22Rv1 (cell line): ENCODE results near the gene N4BP2L2.

ENCODE experiments used
- H3K27ac ChIP-seq: fragments of 450-650 bp; 2 replicates; pipeline ENCODE4 v1.5.1; 2017
- CTCF ChIP-seq: fragments of 450-650 bp; IDR thresholded peaks from 2 replicates; pipeline ENCODE4 v1.5.1; 2017; ENCODE audit warnings: mild to moderate bottlenecking
- ZFX ChIP-seq: fragments of 450-650 bp; IDR thresholded peaks from 2 replicates; pipeline ENCODE4 v1.6.1; 2017; ENCODE audit warnings: antibody characterized with exemption, borderline replicate concordance

N4BP2L2 gene

GRCh38 chr13:32471187-32471922 lies 67.2 kb downstream of the N4BP2L2 start:
- H3K27ac ChIP-seq, result no peak overlapping the region
- TF ChIP-seq CTCF (no peak), ZFX (no peak)

GRCh38 chr13:32468502-32469142 lies 70.0 kb downstream of the N4BP2L2 start:
- no peak overlapping the region for H3K27ac ChIP-seq

GRCh38 chr13:32456591-32456990 lies 82.0 kb downstream of the N4BP2L2 start:
- H3K27ac ChIP-seq, result no peak overlapping the region
- TF ChIP-seq ZFX (no peak), CTCF (no peak)

More at GRCh38 chr13:32468502-32469142, 70.0 kb downstream of the N4BP2L2 start:
- TF ChIP-seq CTCF (no peak), ZFX (no peak)

GRCh38 chr13:32455594-32455903 lies 83.0 kb downstream of the N4BP2L2 start:
- TF ChIP-seq ZFX, result no peak
- TF ChIP-seq CTCF, result no peak
- no peak overlapping the region for H3K27ac ChIP-seq

DNA sequence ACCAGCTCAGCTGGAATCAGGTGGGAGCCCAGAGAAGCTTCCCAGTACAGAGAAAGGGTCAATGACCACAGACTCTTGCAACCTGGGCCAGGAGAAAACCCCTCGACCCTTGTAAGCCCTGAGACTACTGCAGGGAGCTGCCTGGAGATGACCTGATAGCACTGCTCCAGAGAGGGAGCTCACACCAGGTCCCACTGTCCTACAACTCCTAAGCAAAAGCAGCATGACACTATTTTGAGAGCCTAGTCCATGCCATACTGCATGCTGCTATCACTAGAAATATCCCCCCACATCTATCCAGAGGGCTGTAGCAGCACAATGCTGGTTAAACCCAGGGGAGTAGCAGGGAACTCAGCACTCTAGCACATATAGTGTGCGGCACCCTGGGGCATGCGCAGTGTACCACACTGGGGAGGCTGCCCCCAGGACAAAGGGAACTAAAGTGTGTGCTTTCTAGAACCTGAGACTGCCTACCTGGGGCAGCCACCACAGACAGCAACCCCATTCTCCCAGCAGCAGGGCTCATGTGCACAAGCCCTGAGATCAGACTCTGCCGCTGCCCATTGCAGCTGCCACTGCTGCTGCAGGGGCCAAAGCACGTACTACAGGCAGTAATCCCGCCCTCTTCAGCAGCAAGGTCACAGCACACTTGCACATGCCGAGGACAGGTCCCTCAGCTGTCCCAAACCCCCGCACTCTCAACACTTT lies 83.6 kb downstream of the N4BP2L2 start:
- no peak for TF ChIP-seq CTCF
- no peak for TF ChIP-seq ZFX
- no peak overlapping the region for H3K27ac ChIP-seq

GRCh38 chr13:32453981-32454380 lies 84.6 kb downstream of the N4BP2L2 start:
- H3K27ac ChIP-seq, result no peak overlapping the region
- TF ChIP-seq CTCF (no peak), ZFX (no peak)

GRCh38 chr13:32448972-32449371 lies 89.6 kb downstream of the N4BP2L2 start:
- H3K27ac ChIP-seq, result no peak overlapping the region
- no peak for TF ChIP-seq CTCF
- TF ChIP-seq ZFX, result no peak
